ENCODE results near the gene SEC23IP.
"Not testable (repeated sequence)": the region's sequence is repeated elsewhere in the genome, so short reads cannot be mapped to it uniquely, and the experiment has no call there.

Gene SEC23IP

DNA sequence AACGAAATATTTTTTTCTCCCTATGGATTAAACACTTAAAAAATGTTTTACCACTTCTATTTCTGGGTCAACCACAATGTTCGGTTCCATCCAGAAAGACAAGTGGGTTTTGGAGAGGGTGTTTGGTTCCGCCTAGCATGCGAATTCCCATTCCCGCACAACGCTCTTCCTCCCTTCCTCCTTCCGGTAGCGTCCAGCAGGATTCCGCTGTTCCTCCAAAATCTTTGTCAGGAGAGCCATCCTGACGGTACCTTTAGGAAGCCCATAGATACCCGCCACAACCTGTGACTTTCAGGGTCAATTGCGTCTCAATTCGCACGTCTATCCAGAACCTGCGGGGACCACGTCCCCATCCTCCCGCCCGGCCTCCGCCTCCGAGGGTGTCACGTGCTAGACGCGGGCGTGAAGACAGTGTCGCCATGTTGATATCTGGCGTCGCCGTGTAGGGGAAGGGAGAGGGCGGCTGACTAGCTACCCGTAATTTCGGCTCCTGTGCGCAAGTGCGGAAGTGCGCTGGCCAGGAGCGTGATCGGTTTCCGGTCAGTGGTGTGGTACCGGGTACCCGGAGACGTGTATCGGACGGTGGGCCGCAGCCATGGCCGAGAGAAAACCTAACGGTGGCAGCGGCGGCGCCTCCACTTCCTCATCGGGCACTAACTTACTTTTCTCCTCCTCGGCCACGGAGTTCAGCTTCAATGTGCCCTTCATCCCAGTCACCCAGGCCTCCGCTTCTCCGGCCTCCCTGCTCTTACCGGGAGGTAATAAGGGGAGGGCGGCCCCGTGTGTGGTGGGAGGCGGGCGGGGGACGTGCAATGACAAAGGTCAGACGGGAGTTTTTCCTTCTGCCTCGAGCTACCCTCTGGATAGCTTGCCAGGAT is at the start of gene SEC23IP:
Gene SEC23IP, plus strand, starts transcription at position 543 of the 878 bp plus-strand sequence. Its CDS starts 53 bp downstream, at position 596.
- DNase-seq (ENCODE audit: low read depth) = peak; percentile 85

GRCh38 chr10:119845656-119846055 is 46.9 kb upstream of the SEC23IP start:
- no peak for DNase-seq (ENCODE audit: low read depth)

- no peak for DNase-seq (ENCODE audit: low read depth)
These were observed 43.3 kb upstream of the SEC23IP start for GRCh38 chr10:119849031-119849789.

GRCh38 chr10:119849944-119850343 is 42.6 kb upstream of the SEC23IP start:
- DNase-seq (ENCODE audit: low read depth) = no peak

DNA sequence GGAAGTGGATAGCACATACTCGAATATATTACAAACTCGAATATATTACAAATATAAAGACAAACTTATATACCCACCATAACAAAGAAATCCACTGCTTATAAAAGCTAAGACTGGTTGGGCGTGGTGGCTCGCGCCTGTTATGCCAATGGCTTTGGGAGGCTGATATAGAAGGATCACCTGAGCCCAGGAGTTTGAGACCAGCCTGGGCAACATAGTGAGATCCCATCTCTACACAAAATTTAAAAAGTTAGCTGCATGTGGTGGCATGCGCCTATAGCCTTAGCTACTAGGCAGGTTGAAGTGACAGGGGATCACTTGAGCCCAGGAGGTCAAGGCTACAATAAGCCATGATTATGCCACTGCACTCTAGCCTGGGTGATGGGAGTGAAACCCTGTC is 40.3 kb upstream of the SEC23IP start:
- DNase-seq (ENCODE audit: low read depth) = no peak

GRCh38 chr10:119852822-119853221 is 39.7 kb upstream of the SEC23IP start:
- DNase-seq (ENCODE audit: low read depth) = no peak

- no peak for DNase-seq (ENCODE audit: low read depth)
These were observed 39.0 kb upstream of the SEC23IP start for GRCh38 chr10:119853574-119853973.

DNA sequence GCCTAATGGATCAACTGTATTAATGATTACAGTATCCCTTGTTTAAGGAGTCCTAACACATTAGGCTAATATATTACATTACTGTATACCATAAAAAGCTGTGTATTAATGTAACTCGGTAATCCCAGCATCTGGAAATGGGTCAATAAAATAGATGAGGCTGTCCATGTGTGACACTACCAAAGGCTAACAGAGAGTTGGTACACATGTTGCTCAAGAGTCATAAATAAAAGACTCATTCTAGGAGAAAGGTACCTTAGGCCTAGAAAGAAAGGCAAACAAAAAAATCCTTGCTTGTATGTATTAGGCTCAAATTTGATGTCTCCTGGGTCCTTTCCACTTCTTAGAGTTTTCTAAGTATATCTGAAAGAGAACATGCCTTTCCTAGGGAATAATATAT is 34.5 kb upstream of the SEC23IP start:
- no peak for DNase-seq (ENCODE audit: low read depth)

DNA sequence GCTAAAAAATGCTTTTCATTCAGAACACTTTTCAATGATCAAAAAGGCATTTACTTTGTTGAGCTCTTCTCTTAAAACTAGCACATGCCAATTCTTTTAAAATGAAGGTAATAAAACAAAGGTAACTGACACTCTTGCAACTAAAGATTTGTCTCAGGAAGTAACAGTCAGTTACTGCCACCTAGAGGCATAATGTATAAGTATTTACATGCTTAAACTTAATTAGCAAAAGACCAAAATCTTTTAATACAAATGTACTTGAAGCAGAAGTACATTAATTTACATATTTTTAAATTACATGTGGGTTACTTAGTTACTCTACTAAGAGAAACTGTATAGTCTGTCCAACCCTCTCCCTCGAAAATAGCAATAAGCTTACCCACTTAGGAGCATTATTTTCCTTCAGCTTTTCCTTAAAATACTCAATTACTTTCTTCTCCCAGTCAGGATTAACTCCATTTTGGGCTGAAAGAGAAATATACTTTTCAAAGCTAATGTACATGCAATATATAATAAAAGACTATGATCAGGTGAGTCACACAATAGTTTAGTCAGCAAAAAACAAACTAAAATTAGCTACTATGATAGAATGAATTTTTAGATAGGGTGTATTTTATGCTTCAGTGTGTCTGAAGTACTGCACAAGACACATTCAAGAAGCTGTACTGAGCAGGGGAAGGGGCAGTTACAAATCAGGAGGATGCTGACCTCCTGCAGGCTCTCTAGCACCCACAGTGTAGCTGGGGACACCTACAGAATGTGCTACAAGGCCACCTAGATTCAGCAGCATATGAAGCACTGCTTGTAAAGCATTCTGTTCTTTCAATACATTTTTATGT is 32.9 kb upstream of the SEC23IP start:
- no peak for DNase-seq (ENCODE audit: low read depth)

GRCh38 chr10:119860866-119861607 is 31.5 kb upstream of the SEC23IP start:
- DNase-seq (ENCODE audit: low read depth) = no peak

DNA sequence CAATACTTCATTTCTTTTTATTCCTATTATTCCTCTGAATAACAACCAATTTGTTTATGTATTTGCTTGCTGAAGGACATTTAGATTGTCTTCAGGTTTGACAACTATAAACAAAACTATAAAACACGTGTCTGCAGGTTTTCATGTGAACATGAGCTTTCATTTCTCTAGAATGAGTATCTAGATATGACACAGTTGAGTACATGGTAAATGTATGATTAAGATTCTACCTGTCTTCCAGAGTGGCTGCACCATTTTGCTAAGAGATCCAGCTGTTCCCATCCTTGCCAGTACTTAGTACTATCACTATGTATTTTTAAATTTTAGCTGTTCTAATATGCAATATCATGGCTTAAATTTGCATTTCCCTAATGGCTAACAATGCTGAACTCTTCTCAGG is 30.0 kb upstream of the SEC23IP start:
- DNase-seq (ENCODE audit: low read depth) = no peak

DNA sequence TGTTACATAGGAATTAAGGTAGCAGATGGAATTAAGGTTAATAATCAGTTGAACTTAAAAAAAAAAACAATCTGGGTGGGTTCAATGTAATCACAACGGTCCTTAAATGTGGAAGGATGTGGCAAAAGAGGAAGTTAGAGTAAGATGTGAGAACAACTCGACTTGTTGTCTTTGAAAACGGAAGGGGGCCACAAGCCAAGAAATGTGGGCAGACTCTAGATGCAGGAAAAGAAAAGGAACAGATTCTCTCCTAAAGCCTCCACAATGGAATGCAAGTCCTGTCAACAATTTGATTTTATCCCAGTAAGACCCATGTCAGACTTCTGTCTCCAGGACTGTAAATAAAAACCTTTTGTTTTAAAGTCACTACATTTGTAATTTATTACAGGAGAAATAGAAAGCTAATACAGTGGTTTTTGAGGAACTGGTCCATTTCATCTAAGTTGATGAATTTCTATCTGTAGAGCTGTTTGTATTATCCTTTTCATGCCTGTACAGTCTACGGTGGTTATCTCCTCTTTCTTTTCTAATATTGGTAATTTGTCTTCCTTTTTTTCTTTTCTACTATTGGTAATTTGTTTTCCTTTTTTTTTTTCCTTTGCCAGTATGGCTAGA is 28.5 kb upstream of the SEC23IP start:
- DNase-seq (ENCODE audit: low read depth) = no peak

DNA sequence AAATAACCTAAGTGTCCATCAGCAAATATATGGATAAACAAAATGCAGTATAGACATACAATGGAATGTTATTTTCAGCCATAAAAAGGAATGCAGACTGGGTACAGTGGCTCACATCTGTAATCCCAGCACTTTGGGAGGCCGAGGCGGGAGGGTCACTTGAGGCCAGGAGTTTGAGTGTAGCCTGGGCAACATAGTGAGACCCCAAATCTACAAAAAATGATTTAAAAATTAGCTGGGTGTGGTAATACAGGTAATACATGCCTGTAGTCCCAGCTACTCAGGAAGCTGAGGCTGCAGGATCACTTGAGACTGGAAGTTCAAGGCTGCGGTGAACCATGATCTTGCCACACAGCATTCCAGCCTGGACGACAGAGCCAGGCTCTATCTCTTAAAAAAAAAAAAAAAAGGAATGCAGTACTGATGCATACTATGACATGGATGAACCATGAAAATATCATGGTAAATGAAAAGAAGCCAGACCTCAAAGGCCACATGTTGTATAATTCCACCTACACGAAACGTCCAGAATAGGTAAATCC is 26.8 kb upstream of the SEC23IP start:
- DNase-seq (ENCODE audit: low read depth) = no peak

- DNase-seq (ENCODE audit: low read depth) = no peak
These were observed 25.2 kb upstream of the SEC23IP start for GRCh38 chr10:119867317-119867716.

DNA sequence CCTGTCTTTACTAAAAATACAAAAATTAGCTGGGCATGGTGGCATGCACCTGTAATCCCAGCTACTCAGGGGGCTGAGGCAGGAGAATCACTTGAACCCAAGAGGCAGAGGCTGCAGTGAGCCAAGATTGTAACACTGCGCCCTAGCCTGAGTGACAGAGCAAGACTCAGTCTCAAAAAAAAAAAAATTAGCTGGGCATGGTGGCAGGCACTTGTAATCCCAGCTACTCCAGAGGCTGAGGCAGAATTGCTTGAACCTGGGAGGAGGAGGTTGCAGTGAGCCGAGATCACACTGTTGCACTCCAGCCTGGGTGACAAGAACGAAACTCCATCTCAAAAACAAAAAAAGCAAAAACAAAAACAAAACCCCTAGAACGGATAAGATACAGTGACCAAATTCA is 23.1 kb upstream of the SEC23IP start:
- DNase-seq (ENCODE audit: low read depth) = not testable (repeated sequence)

GRCh38 chr10:119871881-119872609 is 20.5 kb upstream of the SEC23IP start:
- DNase-seq (ENCODE audit: low read depth) = peak; percentile 43

- DNase-seq (ENCODE audit: low read depth) = no peak
These were observed 20.0 kb upstream of the SEC23IP start, which contains the start of gene MCMBP for GRCh38 chr10:119872610-119872859. MCMBP (minus strand) TSS chr10:119872843; CDS start chr10:119872584, 259 bp downstream.

- DNase-seq (ENCODE audit: low read depth) = peak; percentile 82
These were observed 19.5 kb upstream of the SEC23IP start for GRCh38 chr10:119872860-119873681.

DNA sequence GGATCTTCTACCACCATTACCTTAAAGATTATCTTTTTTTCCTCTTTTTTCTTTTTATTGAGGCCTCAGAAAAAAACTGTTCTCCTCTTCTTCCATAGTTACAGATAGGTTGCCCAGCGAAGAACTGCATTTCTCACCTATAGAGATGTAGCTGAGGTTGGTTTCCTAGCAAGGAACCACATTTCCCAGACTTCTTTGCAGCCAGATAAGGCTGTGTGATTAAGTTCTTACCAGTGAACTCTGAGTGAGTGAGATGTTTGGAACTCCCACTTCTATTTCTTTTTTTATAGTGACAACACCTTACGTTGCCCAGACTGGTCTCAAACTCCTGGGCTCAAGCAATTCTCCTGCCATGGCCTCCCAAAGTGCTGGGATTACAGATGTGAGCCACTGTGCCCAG is 14.0 kb upstream of the SEC23IP start:
- DNase-seq (ENCODE audit: low read depth) = no peak
